Measurements from ENCODE around the gene DMD. TPM values are rescaled to one million over a fixed set of nuclear protein-coding genes. Genes with fewer than 3 reads are reported as not detected.
"Not testable (repeated sequence)": the region's sequence is repeated elsewhere in the genome, so short reads cannot be mapped to it uniquely, and the experiment has no call there.

The DMD gene
- total and polyA plus RNA-seq, 12 donors, result 28.5 to 228 (median 168) TPM

GRCh38 chrX:33086886-33087285 lies 124.5 kb downstream of the DMD start:
- TF ChIP-seq CTCF (IDR thresholded peaks at IDR 0.05), result no peak
- no peaks in the 10 kb centered on the region for H3K9me3 ChIP-seq
- H3K27ac ChIP-seq, result no peak overlapping the region
- H3K27me3 ChIP-seq, result no peaks in the 10 kb centered on the region
- WGBS, 2 donors, result 83 to 91% methylated on average over 1 of the region's 1 CpG
- ATAC-seq (no peak), DNase-seq (no peak)
- no peaks in the 10 kb centered on the region for H3K36me3 ChIP-seq
- H3K4me1 ChIP-seq, result peaks cover 0 to 26% (median 4%) of the 10 kb centered on the region in 9 donors
- H3K4me3 ChIP-seq, result no peak overlapping the region
- intact Hi-C loops (cut with DNase I), result no loop called here

- TF ChIP-seq CTCF (IDR thresholded peaks at IDR 0.05), result no peak
- DNase-seq (no peak), ATAC-seq (peak in 1 of 8 donors; percentile 37)
- Histone ChIP-seq H3K4me3 (no peak overlapping the region), H3K27me3 (no peaks in the 10 kb centered on the region), H3K36me3 (no peaks in the 10 kb centered on the region), H3K4me1 (peaks cover 0 to 33% (median 4%) of the 10 kb centered on the region in 9 donors), H3K9me3 (peaks cover 0 to 11% (median 0%) of the 10 kb centered on the region in 11 donors), H3K27ac (peak overlapping the region in 9 of 10 donors; percentile 24 to 71 (median 50))
- intact Hi-C loops (cut with DNase I), result loop anchor here in 1 of 10 donors (5.0 kb wide), 1 partner anchor 1540 kb away; no protein-coding TSS in a partner anchor
- 43 to 60% methylated on average over 1 of the region's 1 CpG for WGBS, 2 donors
Measured at GRCh38 chrX:33082371-33082770, 129.0 kb downstream of the DMD start.

GRCh38 chrX:33078273-33078672 lies 133.1 kb downstream of the DMD start:
- Histone ChIP-seq H3K27me3 (no peaks in the 10 kb centered on the region), H3K4me3 (no peak overlapping the region), H3K36me3 (no peaks in the 10 kb centered on the region), H3K9me3 (peaks cover 0 to 18% (median 0%) of the 10 kb centered on the region in 11 donors), H3K27ac (no peak overlapping the region), H3K4me1 (peaks cover 0 to 10% (median 3%) of the 10 kb centered on the region in 9 donors)
- no peak for DNase-seq
- TF ChIP-seq CTCF (IDR thresholded peaks at IDR 0.05), result no peak
- intact Hi-C loops (cut with DNase I), result no loop called here
- ATAC-seq, result no peak
- 61 to 86% methylated on average over 3 of the region's 3 CpGs for WGBS, 2 donors

- H3K4me1 ChIP-seq; H3K27ac ChIP-seq; H3K27me3 ChIP-seq; H3K36me3 ChIP-seq; H3K4me3 ChIP-seq; intact Hi-C loops (cut with DNase I); ATAC-seq; DNase-seq: not testable (repeated sequence)
- peaks cover 0 to 16% (median 0%) of the 10 kb centered on the region in 11 donors for H3K9me3 ChIP-seq
- WGBS, 2 donors, result 94 to 98% methylated on average over 11 of the region's 11 CpGs
Measured at GRCh38 chrX:33073660-33074059, 137.7 kb downstream of the DMD start.

- 50 to 73% methylated on average over 1 of the region's 1 CpG for WGBS, 2 donors
- H3K4me3 ChIP-seq, result no peak overlapping the region
- no peaks in the 10 kb centered on the region for H3K27me3 ChIP-seq
- DNase-seq (no peak), ATAC-seq (no peak)
- H3K4me1 ChIP-seq, result no peaks in the 10 kb centered on the region
- no peak overlapping the region for H3K27ac ChIP-seq
- intact Hi-C loops (cut with DNase I), result no loop called here
- no peaks in the 10 kb centered on the region for H3K9me3 ChIP-seq
- no peak for TF ChIP-seq CTCF (IDR thresholded peaks at IDR 0.05)
- H3K36me3 ChIP-seq, result no peaks in the 10 kb centered on the region
Measured at GRCh38 chrX:33065415-33065814, 145.9 kb downstream of the DMD start.
